ENCODE results near the gene PTPRD. TPM values are rescaled to one million over a fixed set of nuclear protein-coding genes. Genes with fewer than 3 reads are reported as not detected.
"Not testable (repeated sequence)": the region's sequence is repeated elsewhere in the genome, so short reads cannot be mapped to it uniquely, and the experiment has no call there.

Gene PTPRD
- total RNA-seq, 1 donor from 2014 or later = 30.8 TPM

DNA sequence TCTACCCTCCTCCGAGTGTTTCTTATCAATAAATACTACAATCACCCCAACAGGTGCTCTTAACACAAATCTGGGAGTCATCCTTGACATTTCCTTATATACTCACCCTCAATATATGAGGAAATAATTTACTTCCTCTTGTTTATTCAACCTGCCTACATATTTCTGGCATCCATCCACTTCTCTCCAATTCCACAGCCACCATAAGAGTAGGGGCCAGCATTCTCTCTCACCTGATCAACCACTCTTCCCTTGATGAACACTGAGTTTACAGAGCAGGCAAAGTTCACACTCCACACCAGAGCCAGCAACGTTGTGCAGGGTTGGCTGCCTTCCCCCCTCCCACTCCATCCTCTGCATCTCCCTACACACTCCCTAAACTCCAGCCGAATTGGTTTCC, 1908.9 kb downstream of the PTPRD start:
- H3K27ac ChIP-seq = no peak overlapping the region
- ATAC-seq = no peak
- no peak overlapping the region for H3K4me3 ChIP-seq
- DNase-seq = no peak
- H3K4me1 ChIP-seq = no peaks in the 10 kb centered on the region
- no peaks in the 10 kb centered on the region for H3K9me3 ChIP-seq
- intact Hi-C loops (cut with DNase I) = no loop called here
- H3K36me3 ChIP-seq = no peaks in the 10 kb centered on the region
- no peaks in the 10 kb centered on the region for H3K27me3 ChIP-seq
- TF ChIP-seq, protein P1, sequence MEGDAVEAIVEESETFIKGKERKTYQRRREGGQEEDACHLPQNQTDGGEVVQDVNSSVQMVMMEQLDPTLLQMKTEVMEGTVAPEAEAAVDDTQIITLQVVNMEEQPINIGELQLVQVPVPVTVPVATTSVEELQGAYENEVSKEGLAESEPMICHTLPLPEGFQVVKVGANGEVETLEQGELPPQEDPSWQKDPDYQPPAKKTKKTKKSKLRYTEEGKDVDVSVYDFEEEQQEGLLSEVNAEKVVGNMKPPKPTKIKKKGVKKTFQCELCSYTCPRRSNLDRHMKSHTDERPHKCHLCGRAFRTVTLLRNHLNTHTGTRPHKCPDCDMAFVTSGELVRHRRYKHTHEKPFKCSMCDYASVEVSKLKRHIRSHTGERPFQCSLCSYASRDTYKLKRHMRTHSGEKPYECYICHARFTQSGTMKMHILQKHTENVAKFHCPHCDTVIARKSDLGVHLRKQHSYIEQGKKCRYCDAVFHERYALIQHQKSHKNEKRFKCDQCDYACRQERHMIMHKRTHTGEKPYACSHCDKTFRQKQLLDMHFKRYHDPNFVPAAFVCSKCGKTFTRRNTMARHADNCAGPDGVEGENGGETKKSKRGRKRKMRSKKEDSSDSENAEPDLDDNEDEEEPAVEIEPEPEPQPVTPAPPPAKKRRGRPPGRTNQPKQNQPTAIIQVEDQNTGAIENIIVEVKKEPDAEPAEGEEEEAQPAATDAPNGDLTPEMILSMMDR (IDR thresholded peaks at IDR 0.05) = no peak

DNA sequence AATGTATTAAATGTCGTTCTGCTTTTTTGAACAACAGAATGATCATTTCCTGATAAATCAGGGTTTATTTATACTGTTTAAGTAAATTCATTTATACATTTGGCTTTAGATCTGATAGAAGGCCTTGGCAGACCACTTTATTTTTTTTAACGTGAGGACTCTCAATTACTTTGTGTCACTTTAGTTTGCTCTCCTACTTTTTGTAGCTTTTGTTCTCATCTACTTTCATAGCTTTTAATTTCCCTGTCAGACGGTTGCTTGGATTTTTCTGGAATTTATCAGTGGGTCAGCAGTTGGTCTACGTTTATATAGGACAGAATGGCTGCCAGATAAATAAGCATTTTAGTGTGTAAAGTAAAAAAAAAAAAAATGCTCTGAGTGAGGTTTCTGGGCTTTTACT, 1910.9 kb downstream of the PTPRD start:
- no peak for DNase-seq
- no peaks in the 10 kb centered on the region for H3K4me1 ChIP-seq
- H3K9me3 ChIP-seq = no peaks in the 10 kb centered on the region
- H3K27me3 ChIP-seq = no peaks in the 10 kb centered on the region
- no peak overlapping the region for H3K27ac ChIP-seq
- TF ChIP-seq, protein P1 (IDR thresholded peaks at IDR 0.05) = no peak
- no peak for ATAC-seq
- H3K4me3 ChIP-seq = no peak overlapping the region
- H3K36me3 ChIP-seq = no peaks in the 10 kb centered on the region
- intact Hi-C loops (cut with DNase I) = no loop called here

DNA sequence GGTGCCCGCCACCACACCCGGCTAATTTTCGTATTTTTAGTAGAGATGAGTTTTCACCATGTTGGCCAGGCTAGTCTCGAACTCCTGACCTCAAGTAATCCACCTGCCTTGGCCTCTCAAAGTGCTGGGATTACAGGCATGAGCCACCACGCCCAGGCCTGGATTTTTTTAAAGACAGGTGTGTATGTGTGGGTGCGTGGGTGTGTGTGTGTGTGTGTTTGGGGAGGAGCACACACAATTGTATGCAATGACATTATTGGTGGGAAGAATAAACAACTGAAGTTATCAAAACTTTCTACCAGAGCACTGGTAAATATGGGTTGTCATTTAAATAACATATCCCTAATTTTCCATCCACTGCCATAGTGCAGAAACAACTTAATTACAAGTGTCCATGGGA, 1915.2 kb downstream of the PTPRD start:
- H3K4me1 ChIP-seq; H3K27ac ChIP-seq; intact Hi-C loops (cut with DNase I); H3K9me3 ChIP-seq; ATAC-seq; H3K4me3 ChIP-seq; H3K27me3 ChIP-seq; DNase-seq; H3K36me3 ChIP-seq: not testable (repeated sequence)

DNA sequence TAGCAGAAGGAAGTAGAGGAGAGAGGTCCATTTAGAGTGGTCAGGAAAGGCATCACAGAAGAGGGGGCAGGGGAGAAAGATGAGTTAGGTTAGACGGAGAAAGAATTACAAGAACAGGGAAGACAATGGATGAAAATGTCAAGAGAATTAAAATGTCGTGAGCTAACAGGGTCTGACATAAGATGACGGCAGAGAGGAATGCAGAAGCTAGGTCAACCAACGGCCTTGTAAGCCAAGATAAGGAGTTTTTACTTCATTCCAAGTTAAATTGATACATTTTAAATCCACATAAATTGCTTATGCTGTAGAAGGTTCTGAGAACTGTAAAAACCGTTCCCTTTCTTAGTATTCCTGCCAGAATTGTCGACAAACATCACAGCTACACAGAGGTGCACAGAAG, 1916.3 kb downstream of the PTPRD start:
- ATAC-seq = no peak

DNA sequence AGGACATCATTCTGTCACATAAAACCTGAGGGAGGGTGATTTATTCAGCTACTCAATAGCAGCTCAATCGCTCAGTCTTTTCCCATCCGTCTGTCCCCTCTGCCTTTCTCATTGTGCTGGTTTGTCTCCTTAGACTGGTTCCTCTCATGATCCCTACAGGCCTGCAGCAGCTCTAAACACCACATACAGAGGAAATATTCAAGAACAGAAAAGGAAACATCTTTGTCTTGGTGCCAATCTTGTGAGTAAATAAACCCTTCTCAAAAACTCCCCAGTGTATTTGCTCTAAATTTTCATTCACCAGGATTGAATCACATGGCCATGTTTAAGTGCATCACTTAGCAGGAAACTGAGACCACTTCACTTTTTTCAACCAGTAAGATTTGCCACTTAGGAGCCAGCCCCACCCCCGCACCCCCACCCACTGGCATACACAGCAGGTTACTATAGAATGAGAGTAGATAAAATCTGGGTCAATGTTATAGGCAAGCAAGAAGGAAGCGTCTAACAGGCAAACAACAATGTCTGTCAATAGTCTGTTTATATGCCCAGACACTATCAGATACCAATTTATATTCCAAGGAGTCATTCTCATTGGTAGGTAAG, 1917.7 kb downstream of the PTPRD start:
- ATAC-seq (no peak), DNase-seq (no peak)
- Histone ChIP-seq H3K27ac (no peak overlapping the region), H3K36me3 (no peaks in the 10 kb centered on the region), H3K4me3 (no peak overlapping the region), H3K4me1 (no peaks in the 10 kb centered on the region), H3K27me3 (no peaks in the 10 kb centered on the region), H3K9me3 (no peaks in the 10 kb centered on the region)
- TF ChIP-seq, protein P1 (IDR thresholded peaks at IDR 0.05) = no peak
- intact Hi-C loops (cut with DNase I) = no loop called here

More for the DNA sequence above, 1916.3 kb downstream of the PTPRD start:
- intact Hi-C loops (cut with DNase I) = no loop called here
- H3K9me3 ChIP-seq = no peaks in the 10 kb centered on the region
- no peak for DNase-seq
- H3K4me1 ChIP-seq = no peaks in the 10 kb centered on the region
- H3K27me3 ChIP-seq = no peaks in the 10 kb centered on the region
- TF ChIP-seq, protein P1 (IDR thresholded peaks at IDR 0.05) = no peak
- H3K4me3 ChIP-seq = no peak overlapping the region
- no peaks in the 10 kb centered on the region for H3K36me3 ChIP-seq
- no peak overlapping the region for H3K27ac ChIP-seq

DNA sequence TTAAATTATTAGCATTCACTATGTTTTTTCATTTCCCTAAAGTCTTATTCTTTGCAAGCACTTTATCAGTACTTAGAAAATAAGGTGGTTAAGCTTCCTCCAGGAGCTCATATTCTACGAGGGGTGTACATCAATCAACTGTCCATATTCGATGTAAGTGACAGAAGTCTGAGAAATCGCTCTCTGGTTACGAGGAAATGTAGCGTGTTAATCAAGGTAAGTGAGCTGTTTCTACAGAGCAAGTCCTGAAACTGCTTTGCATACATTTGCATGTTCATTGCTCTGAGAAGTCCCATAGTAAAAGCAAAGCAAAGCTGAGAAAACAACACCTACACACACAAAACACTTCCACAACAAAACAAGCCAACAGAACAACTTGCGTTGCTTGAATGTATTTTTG, 1919.3 kb downstream of the PTPRD start:
- intact Hi-C loops (cut with DNase I) = no loop called here
- H3K4me3 ChIP-seq = no peak overlapping the region
- H3K27ac ChIP-seq = no peak overlapping the region
- ATAC-seq = no peak
- no peaks in the 10 kb centered on the region for H3K4me1 ChIP-seq
- no peaks in the 10 kb centered on the region for H3K36me3 ChIP-seq
- H3K9me3 ChIP-seq = no peaks in the 10 kb centered on the region
- TF ChIP-seq, protein P1 (IDR thresholded peaks at IDR 0.05) = no peak
- no peaks in the 10 kb centered on the region for H3K27me3 ChIP-seq
- no peak for DNase-seq
